HEK293 (cell line): Measurements from ENCODE around the gene TM9SF1.

Source experiments
- ATF2 ChIP-seq: fragments of 450-650 bp; formaldehyde crosslinking; IDR thresholded peaks from 2 replicates; pipeline ENCODE4 v1.5.1; 2016; ENCODE audit warnings: missing biosample characterization, missing genetic modification characterization, low read depth
- HOXD13 ChIP-seq: sonication (generic); formaldehyde crosslinking; IDR thresholded peaks from 2 replicates; pipeline ENCODE4 v1.8.0; 2022; ENCODE audit warnings: missing genetic modification reagents, borderline replicate concordance
- OSR2 ChIP-seq: fragments of 450-650 bp; formaldehyde crosslinking; IDR thresholded peaks from 2 replicates; pipeline ENCODE4 v1.5.1; 2016; ENCODE audit warnings: missing biosample characterization, missing genetic modification characterization
- OVOL3 ChIP-seq: fragments of 450-650 bp; formaldehyde crosslinking; IDR thresholded peaks from 2 replicates; pipeline ENCODE4 v1.5.1; 2016; ENCODE audit warnings: missing biosample characterization, missing genetic modification characterization
- PRDM1 ChIP-seq: fragments of 450-650 bp; formaldehyde crosslinking; IDR thresholded peaks from 2 replicates; pipeline ENCODE4; 2016; ENCODE audit warnings: missing biosample characterization, missing genetic modification characterization
- PRDM4 ChIP-seq: fragments of 450-650 bp; formaldehyde crosslinking; IDR thresholded peaks from 2 replicates; pipeline ENCODE4 v1.5.1; 2017; ENCODE audit warnings: missing biosample characterization, missing genetic modification characterization
- SP2 ChIP-seq: fragments of 450-650 bp; formaldehyde crosslinking; IDR thresholded peaks from 2 replicates; pipeline ENCODE4 v1.5.1; 2016; ENCODE audit warnings: missing biosample characterization, missing genetic modification characterization
- ZBTB11 ChIP-seq: fragments of 450-650 bp; formaldehyde crosslinking; conservative IDR thresholded peaks from 2 replicates; pipeline ENCODE4 v1.5.1; 2016; ENCODE audit warnings: low read depth, missing biosample characterization, missing genetic modification characterization
- ZBTB49 ChIP-seq: fragments of 450-650 bp; formaldehyde crosslinking; IDR thresholded peaks from 2 replicates; pipeline ENCODE4 v1.5.1; 2016; ENCODE audit warnings: missing biosample characterization, missing genetic modification characterization, low read depth
- ZNF2 ChIP-seq: fragments of 450-650 bp; formaldehyde crosslinking; IDR thresholded peaks from 2 replicates; pipeline ENCODE4 v1.5.1; 2016; ENCODE audit warnings: missing biosample characterization, missing genetic modification characterization
- ZNF292 ChIP-seq: fragments of 450-650 bp; formaldehyde crosslinking; IDR thresholded peaks from 2 replicates; pipeline ENCODE4 v1.5.1; 2016; ENCODE audit warnings: low read depth, missing biosample characterization, missing genetic modification characterization, borderline replicate concordance
- ZNF416 ChIP-seq: fragments of 450-650 bp; formaldehyde crosslinking; IDR thresholded peaks from 2 replicates; pipeline ENCODE4 v1.5.1; 2016; ENCODE audit warnings: missing biosample characterization, missing genetic modification characterization
- ZNF423 ChIP-seq: fragments of 450-650 bp; formaldehyde crosslinking; IDR thresholded peaks from 2 replicates; pipeline ENCODE4 v1.5.1; 2016; ENCODE audit warnings: missing biosample characterization, missing genetic modification characterization
- ZNF449 ChIP-seq: fragments of 450-650 bp; formaldehyde crosslinking; IDR thresholded peaks from 2 replicates; pipeline ENCODE4 v1.5.1; 2017; ENCODE audit warnings: missing biosample characterization, mild to moderate bottlenecking, missing genetic modification characterization, moderate library complexity
- ZNF488 ChIP-seq: fragments of 450-650 bp; formaldehyde crosslinking; IDR thresholded peaks from 2 replicates; pipeline ENCODE4 v1.5.1; 2016; ENCODE audit warnings: missing biosample characterization, missing genetic modification characterization
- ZNF555 ChIP-seq: fragments of 450-650 bp; formaldehyde crosslinking; conservative IDR thresholded peaks from 2 replicates; pipeline ENCODE4 v1.5.1; 2017; ENCODE audit warnings: missing biosample characterization, mild to moderate bottlenecking, missing genetic modification characterization, inconsistent platforms
- ZNF585B ChIP-seq: fragments of 450-650 bp; formaldehyde crosslinking; IDR thresholded peaks from 2 replicates; pipeline ENCODE4 v1.5.1; 2016; ENCODE audit warnings: missing biosample characterization, missing genetic modification characterization
- ZNF621 ChIP-seq: fragments of 450-650 bp; formaldehyde crosslinking; IDR thresholded peaks from 2 replicates; pipeline ENCODE4 v1.5.1; 2017; ENCODE audit warnings: missing biosample characterization, missing genetic modification characterization
- ZNF626 ChIP-seq: fragments of 450-650 bp; sonication (Bioruptor Pico); formaldehyde crosslinking; IDR thresholded peaks from 2 replicates; pipeline ENCODE4 v1.5.1; 2018; ENCODE audit warnings: missing biosample characterization, missing genetic modification characterization, inconsistent platforms
- ZNF791 ChIP-seq: fragments of 450-650 bp; formaldehyde crosslinking; IDR thresholded peaks from 2 replicates; pipeline ENCODE4 v1.5.1; 2016; ENCODE audit warnings: missing biosample characterization, missing genetic modification characterization
- ZNF830 ChIP-seq: fragments of 450-650 bp; IDR thresholded peaks from 2 replicates; pipeline ENCODE4 v1.5.0; 2018; ENCODE audit warnings: missing biosample characterization, missing genetic modification characterization, low read depth, mild to moderate bottlenecking, moderate library complexity
- ZSCAN23 ChIP-seq: fragments of 450-650 bp; formaldehyde crosslinking; IDR thresholded peaks from 2 replicates; pipeline ENCODE4 v1.5.1; 2016; ENCODE audit warnings: missing biosample characterization, missing genetic modification characterization

TM9SF1 gene

GRCh38 chr14:24195186-24196070, at the start of gene TM9SF1 (continued):
- TF ChIP-seq PRDM4 (tag by site-specific recombination) (0 out of 2 replicates have a peak, but pooled peaks have one; percentile 17), ZNF423 (tag by site-specific recombination) (peak; percentile 100), ZNF2 (tag by site-specific recombination) (0 out of 2 replicates have a peak, but pooled peaks have one; percentile 63), ZNF830 (tag by site-specific recombination) (no peak), ZNF488 (no peak), HOXD13 (CRISPR knock-in tag) (no peak), OSR2 (tag by site-specific recombination) (peak; percentile 15; the same call in 1 of the 2 replicates), ZNF626 (no peak), ZNF449 (tag by site-specific recombination) (no peak), PRDM1 (no peak), ZNF621 (no peak), ZNF585B (no peak), ATF2 (tag by site-specific recombination) (peak; percentile 63; the same call in 1 of the 2 replicates), ZSCAN23 (tag by site-specific recombination) (no peak; the same call in 1 of the 2 replicates), ZNF791 (tag by site-specific recombination) (no peak), SP2 (peak; percentile 71), ZBTB11 (tag by site-specific recombination) (peak; percentile 92), ZNF555 (tag by site-specific recombination) (no peak), ZNF416 (no peak), ZNF292 (tag by site-specific recombination) (no peak), ZBTB49 (tag by site-specific recombination) (no peak), OVOL3 (tag by site-specific recombination) (0 out of 2 replicates have a peak, but pooled peaks have one; percentile 23)
